ENCODE results near the gene KCNQ2.

KCNQ2 gene

GRCh38 chr20:63362436-63363009 lies 109.9 kb downstream of the KCNQ2 start:
- Histone ChIP-seq H2BK5ac (ENCODE audit: low read length) (peak overlapping the region; percentile 29), H4K91ac (ENCODE audit: low read depth, low read length, poor library complexity) (no peak overlapping the region), H4K8ac (ENCODE audit: low read depth, low read length) (peak overlapping the region; percentile 96), H2AFZ (ENCODE audit: low read length) (no peak overlapping the region), H2BK120ac (ENCODE audit: low read depth, low read length) (peak overlapping the region; percentile 47), H3K4me3 (ENCODE audit: low read length in 2 of 2) (no peak overlapping the region), H3K4me2 (ENCODE audit: insufficient read depth, low read length, poor library complexity, severe bottlenecking) (no peak overlapping the region), H3K9ac (ENCODE audit: low read depth, low read length, poor library complexity) (peak overlapping the region; percentile 16), H3K4me1 (ENCODE audit: control insufficient read depth in 2 of 2, insufficient read depth in 1 of 2, low read depth in 1 of 2, low read length in 2 of 2) (peaks cover 25 to 36% of the 10 kb centered on the region in 2 donors), H3K23ac (ENCODE audit: low read depth, low read length, poor library complexity) (peak overlapping the region; percentile 92), H3K27me3 (ENCODE audit: control insufficient read depth in 3 of 3, insufficient read depth in 3 of 3, low read depth in 1 of 3, low read length in 3 of 3) (peaks cover 0 to 72% (median 36%) of the 10 kb centered on the region in 3 experiments), H3K36me3 (replicated peaks in 1 of 2; ENCODE audit: control insufficient read depth in 2 of 2, insufficient read depth in 2 of 2, low read length in 2 of 2) (no peaks in the 10 kb centered on the region), H2BK15ac (ENCODE audit: low read length) (peak overlapping the region; percentile 81), H3K9me3 (replicated peaks in 1 of 2; ENCODE audit: control insufficient read depth in 2 of 2, insufficient read depth in 1 of 2, low read depth in 1 of 2, low read length in 2 of 2) (no peaks in the 10 kb centered on the region), H3K14ac (ENCODE audit: low read length) (no peak overlapping the region), H2BK12ac (ENCODE audit: low read length) (no peak overlapping the region), H2AK5ac (ENCODE audit: low read depth, low read length) (peak overlapping the region; percentile 97), H3K18ac (ENCODE audit: low read length) (peak overlapping the region; percentile 90), H3K4ac (ENCODE audit: low read length) (no peak overlapping the region), H3K27ac (replicated peaks; ENCODE audit: low read length) (no peak overlapping the region), H3K79me1 (ENCODE audit: low read depth, low read length) (no peaks in the 10 kb centered on the region)
- no CpG with 5 or more reads among the region's 16 CpGs for WGBS, 2 donors (ENCODE audit: extremely low coverage in 2 of 2, insufficient read length in 2 of 2, insufficient replicate concordance in 1 of 2)
- DNase-seq (ENCODE audit: low spot score): no peak

DNA sequence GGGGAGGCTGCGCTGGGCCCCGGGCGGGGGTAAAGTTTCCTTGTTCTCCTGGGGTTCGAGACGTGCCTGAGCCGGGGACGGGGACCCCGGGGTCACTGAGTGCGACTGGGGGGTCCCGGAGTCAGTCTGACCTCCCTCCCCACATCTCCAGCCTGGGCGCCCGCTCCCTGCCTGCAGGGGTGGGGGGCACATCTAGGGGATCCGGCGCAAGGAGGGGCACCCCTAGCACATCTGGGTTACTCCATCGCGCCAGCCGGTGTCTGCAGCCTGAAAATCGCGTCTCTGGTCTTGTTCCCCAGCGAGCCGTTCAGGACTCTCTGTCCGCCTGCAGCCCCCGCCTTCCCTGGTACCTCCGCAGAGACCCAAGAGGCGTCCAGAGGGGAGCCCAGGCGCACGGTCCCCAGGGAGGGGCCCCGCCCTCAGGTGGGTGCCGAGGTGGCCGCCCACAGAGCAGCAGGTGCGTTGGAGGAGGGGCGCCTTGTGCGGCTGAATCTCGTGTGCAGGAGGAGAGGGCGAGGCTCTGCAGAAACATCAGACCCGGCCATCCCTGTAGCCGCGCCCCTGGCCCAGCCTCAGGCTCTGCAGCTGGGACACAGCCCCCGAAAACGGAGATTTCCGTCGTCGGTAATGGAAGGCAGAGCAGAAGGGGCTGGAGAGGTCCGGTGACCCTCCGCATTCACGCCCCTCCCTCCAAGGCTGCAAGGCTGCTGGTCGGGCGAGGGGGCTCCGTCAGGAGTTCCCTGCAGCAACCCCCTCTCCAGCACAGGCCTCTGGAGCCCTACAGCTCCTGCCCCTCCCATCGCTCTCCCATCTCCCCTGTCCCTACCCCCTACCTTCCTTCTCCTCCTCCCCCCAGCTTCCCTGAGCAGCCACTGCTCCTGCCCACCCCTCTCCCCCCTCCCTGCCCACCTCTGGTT lies 110.7 kb downstream of the KCNQ2 start:
- H3K9me3 ChIP-seq (replicated peaks in 1 of 2; ENCODE audit: control insufficient read depth in 2 of 2, insufficient read depth in 1 of 2, low read depth in 1 of 2, low read length in 2 of 2): no peaks in the 10 kb centered on the region
- H2BK120ac ChIP-seq (ENCODE audit: low read depth, low read length): peak overlapping the region; percentile 47
- peak overlapping the region; percentile 16 for H3K9ac ChIP-seq (ENCODE audit: low read depth, low read length, poor library complexity)
- H2BK12ac ChIP-seq (ENCODE audit: low read length): no peak overlapping the region
- H3K18ac ChIP-seq (ENCODE audit: low read length): peak overlapping the region; percentile 90
- no peak overlapping the region for H2AFZ ChIP-seq (ENCODE audit: low read length)
- DNase-seq (ENCODE audit: low spot score): no peak
- H3K36me3 ChIP-seq (replicated peaks in 1 of 2; ENCODE audit: control insufficient read depth in 2 of 2, insufficient read depth in 2 of 2, low read length in 2 of 2): no peaks in the 10 kb centered on the region
- H3K4me1 ChIP-seq (ENCODE audit: control insufficient read depth in 2 of 2, insufficient read depth in 1 of 2, low read depth in 1 of 2, low read length in 2 of 2): peaks cover 18 to 29% of the 10 kb centered on the region in 2 donors
- H3K4me2 ChIP-seq (ENCODE audit: insufficient read depth, low read length, poor library complexity, severe bottlenecking): peak overlapping the region; percentile 37
- H2BK5ac ChIP-seq (ENCODE audit: low read length): peak overlapping the region; percentile 82
- peaks cover 0 to 77% (median 36%) of the 10 kb centered on the region in 3 experiments for H3K27me3 ChIP-seq (ENCODE audit: control insufficient read depth in 3 of 3, insufficient read depth in 3 of 3, low read depth in 1 of 3, low read length in 3 of 3)
- no CpG with 5 or more reads among the region's 50 CpGs for WGBS, 2 donors (ENCODE audit: extremely low coverage in 2 of 2, insufficient read length in 2 of 2, insufficient replicate concordance in 1 of 2)
- H2BK15ac ChIP-seq (ENCODE audit: low read length): peak overlapping the region; percentile 81
- no peak overlapping the region for H4K91ac ChIP-seq (ENCODE audit: low read depth, low read length, poor library complexity)
- peak overlapping the region; percentile 97 for H2AK5ac ChIP-seq (ENCODE audit: low read depth, low read length)
- no peaks in the 10 kb centered on the region for H3K79me1 ChIP-seq (ENCODE audit: low read depth, low read length)
- peak overlapping the region; percentile 84 for H3K4ac ChIP-seq (ENCODE audit: low read length)
- no peak overlapping the region for H3K27ac ChIP-seq (replicated peaks; ENCODE audit: low read length)
- H3K14ac ChIP-seq (ENCODE audit: low read length): peak overlapping the region; percentile 82
- H3K23ac ChIP-seq (ENCODE audit: low read depth, low read length, poor library complexity): peak overlapping the region; percentile 96
- H4K8ac ChIP-seq (ENCODE audit: low read depth, low read length): peak overlapping the region; percentile 96
- H3K4me3 ChIP-seq (ENCODE audit: low read length in 2 of 2): no peak overlapping the region

- Histone ChIP-seq H3K18ac (ENCODE audit: low read length) (peak within 1 kb of the TSS; percentile 90), H2BK5ac (ENCODE audit: low read length) (peak within 1 kb of the TSS; percentile 82), H3K4me1 (ENCODE audit: control insufficient read depth in 2 of 2, insufficient read depth in 1 of 2, low read depth in 1 of 2, low read length in 2 of 2) (peaks cover 17 to 29% of the 10 kb centered on the region in 2 donors), H3K27me3 (ENCODE audit: control insufficient read depth in 3 of 3, insufficient read depth in 3 of 3, low read depth in 1 of 3, low read length in 3 of 3) (peaks cover 0 to 77% (median 36%) of the 10 kb centered on the region in 3 experiments), H2BK15ac (ENCODE audit: low read length) (peak within 1 kb of the TSS; percentile 81), H3K23ac (ENCODE audit: low read depth, low read length, poor library complexity) (peak within 1 kb of the TSS; percentile 96), H3K27ac (replicated peaks; ENCODE audit: low read length) (no peak within 1 kb of the TSS), H2AFZ (ENCODE audit: low read length) (peak within 1 kb of the TSS; percentile 75), H4K91ac (ENCODE audit: low read depth, low read length, poor library complexity) (no peak within 1 kb of the TSS), H3K4ac (ENCODE audit: low read length) (peak within 1 kb of the TSS; percentile 84), H2BK12ac (ENCODE audit: low read length) (no peak within 1 kb of the TSS), H2BK120ac (ENCODE audit: low read depth, low read length) (no peak within 1 kb of the TSS), H3K9me3 (replicated peaks in 1 of 2; ENCODE audit: control insufficient read depth in 2 of 2, insufficient read depth in 1 of 2, low read depth in 1 of 2, low read length in 2 of 2) (no peaks in the 10 kb centered on the region), H3K9ac (ENCODE audit: low read depth, low read length, poor library complexity) (peak within 1 kb of the TSS; percentile 44), H4K8ac (ENCODE audit: low read depth, low read length) (no peak within 1 kb of the TSS), H3K4me3 (ENCODE audit: low read length in 2 of 2) (peak within 1 kb of the TSS; percentile 17 to 75), H3K36me3 (replicated peaks in 1 of 2; ENCODE audit: control insufficient read depth in 2 of 2, insufficient read depth in 2 of 2, low read length in 2 of 2) (no peaks in the 10 kb centered on the region), H3K79me1 (ENCODE audit: low read depth, low read length) (no peaks in the 10 kb centered on the region), H3K4me2 (ENCODE audit: insufficient read depth, low read length, poor library complexity, severe bottlenecking) (peak within 1 kb of the TSS; percentile 91), H3K14ac (ENCODE audit: low read length) (peak within 1 kb of the TSS; percentile 82), H2AK5ac (ENCODE audit: low read depth, low read length) (peak within 1 kb of the TSS; percentile 97)
- DNase-seq (ENCODE audit: low spot score): no peak
- no CpG with 5 or more reads among the region's 79 CpGs for WGBS, 2 donors (ENCODE audit: extremely low coverage in 2 of 2, insufficient read length in 2 of 2, insufficient replicate concordance in 1 of 2)
These were observed 111.5 kb downstream of the KCNQ2 start, which contains the start of gene CHRNA4 for GRCh38 chr20:63360850-63361518. Gene CHRNA4, minus strand, starts transcription at chr20:63361349. Its CDS starts 184 bp downstream, at chr20:63361165.

Measured in neuronal stem cell (in vitro differentiated cells).